GM12878 (cell line): ENCODE data around the gene INF2. TPM values are rescaled to one million over a fixed set of nuclear protein-coding genes. Genes with fewer than 3 reads are reported as not detected.

ENCODE experiments used
- ATF7 ChIP-seq: fragments of 450-650 bp; IDR thresholded peaks from 2 replicates; pipeline ENCODE4 v1.6.1; 2016; ENCODE audit warnings: low read depth, mild to moderate bottlenecking
- BACH1 ChIP-seq: fragments of 450-650 bp; IDR thresholded peaks from 2 replicates; pipeline ENCODE4 v1.6.1; 2017; ENCODE audit warnings: mild to moderate bottlenecking, borderline replicate concordance
- CREM ChIP-seq: IDR thresholded peaks from 2 replicates; pipeline ENCODE4 v1.6.1; 2014; ENCODE audit warnings: antibody characterized with exemption, low read depth
- EP300 ChIP-seq, 2 experiments: fragments of 150-350 bp in 1 of 2; IDR thresholded peaks; 2 replicates each; pipeline ENCODE4 v1.6.1; 2011 to 2012; ENCODE audit warnings: low read depth in 2 of 2, low read length in 2 of 2, borderline replicate concordance in 1 of 2, improper control_type of control experiment in 1 of 2, inconsistent platforms in 1 of 2; ENCODE audit not compliant: control insufficient read depth in 1 of 2
- ESRRA ChIP-seq: IDR thresholded peaks from 2 replicates; pipeline ENCODE4 v1.6.1; 2012; ENCODE audit warnings: mild to moderate bottlenecking, low read length, improper control_type of control experiment
- IKZF2 ChIP-seq, 2 experiments: fragments of 450-650 bp; IDR thresholded peaks; 2 replicates each; pipeline ENCODE4 v1.6.1; 2017; ENCODE audit warnings: mild to moderate bottlenecking in 2 of 2, moderate library complexity in 2 of 2
- MTA3 ChIP-seq: IDR thresholded peaks from 2 replicates; pipeline ENCODE4 v1.6.1; 2012; ENCODE audit warnings: low read length, inconsistent platforms, borderline replicate concordance
- POLR2AphosphoS5 ChIP-seq: IDR thresholded peaks from 2 replicates; pipeline ENCODE4 v1.6.1; 2011; ENCODE audit warnings: mild to moderate bottlenecking, low read length, inconsistent platforms
- RB1 ChIP-seq: fragments of 450-650 bp; formaldehyde crosslinking; IDR thresholded peaks from 2 replicates; pipeline ENCODE4 v1.6.1; 2017; ENCODE audit warnings: mild to moderate bottlenecking, borderline replicate concordance
- TARDBP ChIP-seq: IDR thresholded peaks from 2 replicates; pipeline ENCODE4 v1.6.1; 2016; ENCODE audit warnings: borderline replicate concordance
- TCF3 ChIP-seq: IDR thresholded peaks from 2 replicates; pipeline ENCODE4 v1.6.1; 2012; ENCODE audit warnings: low read depth, mild to moderate bottlenecking, low read length, borderline replicate concordance; ENCODE audit not compliant: insufficient read depth
- WRNIP1 ChIP-seq: IDR thresholded peaks from 2 replicates; pipeline ENCODE4 v1.6.1; 2011; ENCODE audit warnings: low read depth, low read length, improper control_type of control experiment, borderline replicate concordance
- YBX1 ChIP-seq: fragments of 450-650 bp; IDR thresholded peaks from 2 replicates; pipeline ENCODE4 v1.6.1; 2016; ENCODE audit warnings: antibody characterized with exemption
- YY1 ChIP-seq: IDR thresholded peaks from 2 replicates; pipeline ENCODE4 v1.6.1; 2011; ENCODE audit warnings: low read depth, mild to moderate bottlenecking, low read length
- ZBED1 ChIP-seq: IDR thresholded peaks from 2 replicates; pipeline ENCODE4 v1.6.1; 2016; ENCODE audit warnings: borderline replicate concordance
- ZNF217 ChIP-seq: fragments of 450-650 bp; IDR thresholded peaks from 2 replicates; pipeline ENCODE4 v1.6.1; 2017; ENCODE audit warnings: antibody characterized with exemption, mild to moderate bottlenecking
- ZNF384 ChIP-seq: IDR thresholded peaks from 2 replicates; pipeline ENCODE4 v1.6.1; 2012; ENCODE audit warnings: low read depth, mild to moderate bottlenecking, low read length, improper control_type of control experiment, borderline replicate concordance
- polyA plus RNA-seq, 11 experiments: library from polyadenylated mRNA; depleted of rRNA in 4 of 11; unstranded in 6 of 11; stranded (reverse) in 5 of 11; fragments of >200 nt; fragmentation: Nextera tagmentation in 4 of 11; fragmentation: Illumina TruSeq in 1 of 11; extraction: Ambion mirVana in 4 of 11; extraction: Trizol in 1 of 11; gene quantifications; 1 replicate in 1 of 11; 2 replicates in 10 of 11; pipeline versions ENCODE4 v1.2.1 to v1.2.3, GENCODE V29; 2011 to 2016; ENCODE audit warnings: inconsistent platforms in 2 of 11, missing spikeins in 2 of 11, low read depth in 1 of 11
- total RNA-seq, 4 experiments: library from RNA; depleted of rRNA in 3 of 4; stranded (reverse); fragments of >200 nt in 3 of 4; fragmentation: Illumina TruSeq in 1 of 4; extraction: Trizol in 1 of 4; gene quantifications; 2 replicates each; pipeline versions ENCODE4 v1.2.1 to v1.2.3, GENCODE V29; 2013 to 2021
- TF ChIP-seq, protein P1 (sequence below), 3 experiments: IDR thresholded peaks in 2 of 3; conservative IDR thresholded peaks in 1 of 3; 2 replicates each; pipeline ENCODE4 v1.5.1; 2011; ENCODE audit warnings: low read depth in 3 of 3, low read length in 3 of 3, mild to moderate bottlenecking in 3 of 3, control low read depth in 2 of 3, moderate library complexity in 2 of 3, inconsistent platforms in 1 of 3, mixed read lengths in 1 of 3; ENCODE audit not compliant: control insufficient read depth in 2 of 3, insufficient read depth in 1 of 3; ENCODE audit errors: extremely low read depth in 1 of 3
- TF ChIP-seq, protein P2 (sequence below): fragments of 450-650 bp; IDR thresholded peaks from 2 replicates; pipeline ENCODE4 v1.6.1; 2017; ENCODE audit warnings: low read depth, mild to moderate bottlenecking, moderate library complexity
- TF ChIP-seq, protein P3 (sequence below): fragments of 450-650 bp; IDR thresholded peaks from 2 replicates; pipeline ENCODE4 v1.6.1; 2018; ENCODE audit warnings: borderline replicate concordance, mild to moderate bottlenecking; ENCODE audit not compliant: partially characterized antibody
- TF ChIP-seq, protein P4 (sequence below): fragments of 450-650 bp; formaldehyde crosslinking; IDR thresholded peaks from 2 replicates; pipeline ENCODE4 v1.5.0; 2022; ENCODE audit warnings: mild to moderate bottlenecking, missing genetic modification characterization

Gene INF2
- total and polyA plus RNA-seq, 10 of the 15 experiments (the other 5 are each of a cell fraction or from before 2014, with no cell fraction given): 0.72 to 43.2 (median 8.3) TPM

DNA sequence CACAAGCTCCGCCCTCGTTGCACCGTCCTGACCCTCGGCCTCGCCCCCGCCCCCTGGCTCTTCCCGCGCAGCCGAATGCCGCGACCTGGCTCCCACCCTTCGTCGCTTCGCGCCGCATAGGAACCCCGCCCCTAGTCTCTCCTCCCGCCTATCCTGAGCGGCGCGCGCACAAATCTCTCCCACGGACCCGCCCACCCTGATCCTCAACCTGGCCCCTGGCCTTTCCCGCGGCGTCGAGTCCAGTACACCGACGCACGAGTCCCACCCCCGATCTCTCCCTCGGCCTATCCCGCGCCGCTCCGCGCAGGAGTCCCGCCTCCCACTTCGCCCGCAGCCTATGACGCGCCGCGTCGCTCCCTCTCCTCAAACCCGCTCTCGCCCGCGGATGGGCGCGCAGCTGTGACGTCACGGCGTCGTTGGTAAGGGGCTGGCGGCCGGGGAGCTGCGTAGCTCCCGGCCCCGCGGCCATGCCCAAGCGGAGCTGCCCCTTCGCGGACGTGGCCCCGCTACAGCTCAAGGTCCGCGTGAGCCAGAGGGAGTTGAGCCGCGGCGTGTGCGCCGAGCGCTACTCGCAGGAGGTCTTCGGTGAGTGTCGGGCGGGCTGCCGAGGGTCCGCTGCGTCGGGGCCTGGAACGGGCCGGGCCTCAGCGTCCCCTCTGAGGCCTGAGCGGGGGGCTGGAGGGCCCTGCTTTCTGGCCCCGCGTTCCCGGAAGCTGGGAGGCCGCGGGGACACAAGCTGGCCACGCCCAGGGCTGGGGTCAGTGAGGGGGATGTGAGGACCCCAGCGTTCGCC, 63.5 kb downstream of the INF2 start, which contains the start of gene SIVA1 (continued):
- TF ChIP-seq, protein P1, sequence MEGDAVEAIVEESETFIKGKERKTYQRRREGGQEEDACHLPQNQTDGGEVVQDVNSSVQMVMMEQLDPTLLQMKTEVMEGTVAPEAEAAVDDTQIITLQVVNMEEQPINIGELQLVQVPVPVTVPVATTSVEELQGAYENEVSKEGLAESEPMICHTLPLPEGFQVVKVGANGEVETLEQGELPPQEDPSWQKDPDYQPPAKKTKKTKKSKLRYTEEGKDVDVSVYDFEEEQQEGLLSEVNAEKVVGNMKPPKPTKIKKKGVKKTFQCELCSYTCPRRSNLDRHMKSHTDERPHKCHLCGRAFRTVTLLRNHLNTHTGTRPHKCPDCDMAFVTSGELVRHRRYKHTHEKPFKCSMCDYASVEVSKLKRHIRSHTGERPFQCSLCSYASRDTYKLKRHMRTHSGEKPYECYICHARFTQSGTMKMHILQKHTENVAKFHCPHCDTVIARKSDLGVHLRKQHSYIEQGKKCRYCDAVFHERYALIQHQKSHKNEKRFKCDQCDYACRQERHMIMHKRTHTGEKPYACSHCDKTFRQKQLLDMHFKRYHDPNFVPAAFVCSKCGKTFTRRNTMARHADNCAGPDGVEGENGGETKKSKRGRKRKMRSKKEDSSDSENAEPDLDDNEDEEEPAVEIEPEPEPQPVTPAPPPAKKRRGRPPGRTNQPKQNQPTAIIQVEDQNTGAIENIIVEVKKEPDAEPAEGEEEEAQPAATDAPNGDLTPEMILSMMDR (IDR thresholded peaks at IDR 0.05 in 2 of 3, conservative IDR thresholded peaks at IDR 0.05 in 1 of 3; ENCODE audit: control insufficient read depth in 2 of 3, extremely low read depth in 1 of 3, insufficient read depth in 1 of 3, low read depth in 3 of 3, low read length in 3 of 3): no peak
- TF ChIP-seq TCF3 (no peak), CREM (peak; percentile 99), POLR2AphosphoS5 (peak; percentile 90; the same call in 1 of the 2 replicates), EP300 (IDR thresholded peaks at IDR 0.05; ENCODE audit: borderline replicate concordance in 1 of 2, control insufficient read depth in 1 of 2, low read depth in 2 of 2, low read length in 2 of 2) (no peak), IKZF2 (IDR thresholded peaks at IDR 0.05) (no peak; a peak in 1 of 4 replicates), YBX1 (no peak), TARDBP (no peak), WRNIP1 (no peak), ZNF384 (no peak), ATF7 (peak; percentile 74), MTA3 (no peak), BACH1 (peak; percentile 74), ZNF217 (no peak), ZBED1 (no peak), RB1 (no peak; the same call in 1 of the 2 replicates), YY1 (peak; percentile 91), ESRRA (no peak)
- TF ChIP-seq, protein P2, sequence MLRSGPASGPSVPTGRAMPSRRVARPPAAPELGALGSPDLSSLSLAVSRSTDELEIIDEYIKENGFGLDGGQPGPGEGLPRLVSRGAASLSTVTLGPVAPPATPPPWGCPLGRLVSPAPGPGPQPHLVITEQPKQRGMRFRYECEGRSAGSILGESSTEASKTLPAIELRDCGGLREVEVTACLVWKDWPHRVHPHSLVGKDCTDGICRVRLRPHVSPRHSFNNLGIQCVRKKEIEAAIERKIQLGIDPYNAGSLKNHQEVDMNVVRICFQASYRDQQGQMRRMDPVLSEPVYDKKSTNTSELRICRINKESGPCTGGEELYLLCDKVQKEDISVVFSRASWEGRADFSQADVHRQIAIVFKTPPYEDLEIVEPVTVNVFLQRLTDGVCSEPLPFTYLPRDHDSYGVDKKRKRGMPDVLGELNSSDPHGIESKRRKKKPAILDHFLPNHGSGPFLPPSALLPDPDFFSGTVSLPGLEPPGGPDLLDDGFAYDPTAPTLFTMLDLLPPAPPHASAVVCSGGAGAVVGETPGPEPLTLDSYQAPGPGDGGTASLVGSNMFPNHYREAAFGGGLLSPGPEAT: peak; percentile 42; the same call in 1 of the 2 replicates
- TF ChIP-seq, protein P3, sequence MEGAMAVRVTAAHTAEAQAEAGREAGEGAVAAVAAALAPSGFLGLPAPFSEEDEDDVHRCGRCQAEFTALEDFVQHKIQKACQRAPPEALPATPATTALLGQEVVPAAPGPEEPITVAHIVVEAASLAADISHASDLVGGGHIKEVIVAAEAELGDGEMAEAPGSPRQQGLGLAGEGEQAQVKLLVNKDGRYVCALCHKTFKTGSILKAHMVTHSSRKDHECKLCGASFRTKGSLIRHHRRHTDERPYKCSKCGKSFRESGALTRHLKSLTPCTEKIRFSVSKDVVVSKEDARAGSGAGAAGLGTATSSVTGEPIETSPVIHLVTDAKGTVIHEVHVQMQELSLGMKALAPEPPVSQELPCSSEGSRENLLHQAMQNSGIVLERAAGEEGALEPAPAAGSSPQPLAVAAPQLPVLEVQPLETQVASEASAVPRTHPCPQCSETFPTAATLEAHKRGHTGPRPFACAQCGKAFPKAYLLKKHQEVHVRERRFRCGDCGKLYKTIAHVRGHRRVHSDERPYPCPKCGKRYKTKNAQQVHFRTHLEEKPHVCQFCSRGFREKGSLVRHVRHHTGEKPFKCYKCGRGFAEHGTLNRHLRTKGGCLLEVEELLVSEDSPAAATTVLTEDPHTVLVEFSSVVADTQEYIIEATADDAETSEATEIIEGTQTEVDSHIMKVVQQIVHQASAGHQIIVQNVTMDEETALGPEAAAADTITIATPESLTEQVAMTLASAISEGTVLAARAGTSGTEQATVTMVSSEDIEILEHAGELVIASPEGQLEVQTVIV: no peak
- TF ChIP-seq, protein P4, sequence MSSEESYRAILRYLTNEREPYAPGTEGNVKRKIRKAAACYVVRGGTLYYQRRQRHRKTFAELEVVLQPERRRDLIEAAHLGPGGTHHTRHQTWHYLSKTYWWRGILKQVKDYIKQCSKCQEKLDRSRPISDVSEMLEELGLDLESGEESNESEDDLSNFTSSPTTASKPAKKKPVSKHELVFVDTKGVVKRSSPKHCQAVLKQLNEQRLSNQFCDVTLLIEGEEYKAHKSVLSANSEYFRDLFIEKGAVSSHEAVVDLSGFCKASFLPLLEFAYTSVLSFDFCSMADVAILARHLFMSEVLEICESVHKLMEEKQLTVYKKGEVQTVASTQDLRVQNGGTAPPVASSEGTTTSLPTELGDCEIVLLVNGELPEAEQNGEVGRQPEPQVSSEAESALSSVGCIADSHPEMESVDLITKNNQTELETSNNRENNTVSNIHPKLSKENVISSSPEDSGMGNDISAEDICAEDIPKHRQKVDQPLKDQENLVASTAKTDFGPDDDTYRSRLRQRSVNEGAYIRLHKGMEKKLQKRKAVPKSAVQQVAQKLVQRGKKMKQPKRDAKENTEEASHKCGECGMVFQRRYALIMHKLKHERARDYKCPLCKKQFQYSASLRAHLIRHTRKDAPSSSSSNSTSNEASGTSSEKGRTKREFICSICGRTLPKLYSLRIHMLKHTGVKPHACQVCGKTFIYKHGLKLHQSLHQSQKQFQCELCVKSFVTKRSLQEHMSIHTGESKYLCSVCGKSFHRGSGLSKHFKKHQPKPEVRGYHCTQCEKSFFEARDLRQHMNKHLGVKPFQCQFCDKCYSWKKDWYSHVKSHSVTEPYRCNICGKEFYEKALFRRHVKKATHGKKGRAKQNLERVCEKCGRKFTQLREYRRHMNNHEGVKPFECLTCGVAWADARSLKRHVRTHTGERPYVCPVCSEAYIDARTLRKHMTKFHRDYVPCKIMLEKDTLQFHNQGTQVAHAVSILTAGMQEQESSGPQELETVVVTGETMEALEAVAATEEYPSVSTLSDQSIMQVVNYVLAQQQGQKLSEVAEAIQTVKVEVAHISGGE (CRISPR knock-in tag): no peak
